ENCODE data around the gene CACNA1H. TPM values are rescaled to one million over a fixed set of nuclear protein-coding genes. Genes with fewer than 3 reads are reported as not detected.
"Not testable (repeated sequence)": the region's sequence is repeated elsewhere in the genome, so short reads cannot be mapped to it uniquely, and the experiment has no call there.

CACNA1H gene
- polyA plus RNA-seq, 1 experiment = 1.5 TPM

GRCh38 chr16:1244881-1245280 lies 92.0 kb downstream of the CACNA1H start:
- no peaks in the 10 kb centered on the region for H3K27me3 ChIP-seq (ENCODE audit: control insufficient read depth, insufficient read depth, low read length)
- TF ChIP-seq, protein P1, sequence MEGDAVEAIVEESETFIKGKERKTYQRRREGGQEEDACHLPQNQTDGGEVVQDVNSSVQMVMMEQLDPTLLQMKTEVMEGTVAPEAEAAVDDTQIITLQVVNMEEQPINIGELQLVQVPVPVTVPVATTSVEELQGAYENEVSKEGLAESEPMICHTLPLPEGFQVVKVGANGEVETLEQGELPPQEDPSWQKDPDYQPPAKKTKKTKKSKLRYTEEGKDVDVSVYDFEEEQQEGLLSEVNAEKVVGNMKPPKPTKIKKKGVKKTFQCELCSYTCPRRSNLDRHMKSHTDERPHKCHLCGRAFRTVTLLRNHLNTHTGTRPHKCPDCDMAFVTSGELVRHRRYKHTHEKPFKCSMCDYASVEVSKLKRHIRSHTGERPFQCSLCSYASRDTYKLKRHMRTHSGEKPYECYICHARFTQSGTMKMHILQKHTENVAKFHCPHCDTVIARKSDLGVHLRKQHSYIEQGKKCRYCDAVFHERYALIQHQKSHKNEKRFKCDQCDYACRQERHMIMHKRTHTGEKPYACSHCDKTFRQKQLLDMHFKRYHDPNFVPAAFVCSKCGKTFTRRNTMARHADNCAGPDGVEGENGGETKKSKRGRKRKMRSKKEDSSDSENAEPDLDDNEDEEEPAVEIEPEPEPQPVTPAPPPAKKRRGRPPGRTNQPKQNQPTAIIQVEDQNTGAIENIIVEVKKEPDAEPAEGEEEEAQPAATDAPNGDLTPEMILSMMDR (IDR thresholded peaks at IDR 0.05; ENCODE audit: low read depth, low read length) = no peak
- POLR2A ChIA-PET = no interaction called here
- no peak for DNase-seq (ENCODE audit: low read depth, low spot score)
- no peak overlapping the region for H3K27ac ChIP-seq (ENCODE audit: low read depth, low read length)
- H3K9me3 ChIP-seq (ENCODE audit: control insufficient read depth, insufficient read depth, low read length) = no peaks in the 10 kb centered on the region
- no peak overlapping the region for H3K4me3 ChIP-seq (ENCODE audit: low read depth, low read length)
- CTCF ChIA-PET = no interaction called here

DNA sequence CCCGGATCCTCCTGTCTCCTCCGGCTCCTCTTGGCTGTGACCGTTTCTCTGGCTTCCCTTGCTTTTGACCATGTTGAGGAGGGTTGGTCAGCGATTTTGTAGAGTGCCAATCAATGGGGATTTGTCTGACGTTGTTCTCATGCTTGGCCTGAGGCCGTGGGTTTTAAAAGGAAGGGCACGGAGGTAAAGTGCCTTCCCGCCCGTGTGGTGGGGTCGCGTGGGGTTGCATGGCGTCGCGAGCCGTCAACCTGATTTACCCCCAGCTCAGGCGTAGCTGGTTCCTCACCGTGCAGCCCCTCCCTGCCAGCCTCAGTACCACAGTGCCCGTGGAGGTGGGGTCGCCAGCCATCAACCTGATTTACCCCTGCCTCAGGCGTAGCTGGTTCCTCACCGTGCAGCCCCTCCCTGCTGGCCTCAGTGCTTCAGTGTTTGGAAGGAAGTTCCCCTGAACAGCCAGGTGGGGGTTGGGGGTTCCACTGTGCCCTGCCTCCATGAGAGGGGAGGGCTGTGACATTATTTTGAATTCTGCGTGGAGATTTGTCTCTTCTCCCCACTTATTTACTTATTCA lies 92.6 kb downstream of the CACNA1H start:
- no peak for DNase-seq (ENCODE audit: low read depth, low spot score)
- TF ChIP-seq, protein P1 (IDR thresholded peaks at IDR 0.05; ENCODE audit: low read depth, low read length) = no peak
- ChIA-PET POLR2A (no interaction called here), CTCF (no interaction called here)
- Histone ChIP-seq H3K4me3 (ENCODE audit: low read depth, low read length) (no peak overlapping the region), H3K9me3 (ENCODE audit: control insufficient read depth, insufficient read depth, low read length) (no peaks in the 10 kb centered on the region), H3K27ac (ENCODE audit: low read depth, low read length) (no peak overlapping the region), H3K27me3 (ENCODE audit: control insufficient read depth, insufficient read depth, low read length) (no peaks in the 10 kb centered on the region)

- H3K27me3 ChIP-seq (ENCODE audit: control insufficient read depth, insufficient read depth, low read length); CTCF ChIA-PET; H3K27ac ChIP-seq (ENCODE audit: low read depth, low read length); H3K4me3 ChIP-seq (ENCODE audit: low read depth, low read length); POLR2A ChIA-PET; H3K9me3 ChIP-seq (ENCODE audit: control insufficient read depth, insufficient read depth, low read length); DNase-seq (ENCODE audit: low read depth, low spot score): not testable (repeated sequence)
Measured at GRCh38 chr16:1247903-1248537, 95.1 kb downstream of the CACNA1H start.

DNA sequence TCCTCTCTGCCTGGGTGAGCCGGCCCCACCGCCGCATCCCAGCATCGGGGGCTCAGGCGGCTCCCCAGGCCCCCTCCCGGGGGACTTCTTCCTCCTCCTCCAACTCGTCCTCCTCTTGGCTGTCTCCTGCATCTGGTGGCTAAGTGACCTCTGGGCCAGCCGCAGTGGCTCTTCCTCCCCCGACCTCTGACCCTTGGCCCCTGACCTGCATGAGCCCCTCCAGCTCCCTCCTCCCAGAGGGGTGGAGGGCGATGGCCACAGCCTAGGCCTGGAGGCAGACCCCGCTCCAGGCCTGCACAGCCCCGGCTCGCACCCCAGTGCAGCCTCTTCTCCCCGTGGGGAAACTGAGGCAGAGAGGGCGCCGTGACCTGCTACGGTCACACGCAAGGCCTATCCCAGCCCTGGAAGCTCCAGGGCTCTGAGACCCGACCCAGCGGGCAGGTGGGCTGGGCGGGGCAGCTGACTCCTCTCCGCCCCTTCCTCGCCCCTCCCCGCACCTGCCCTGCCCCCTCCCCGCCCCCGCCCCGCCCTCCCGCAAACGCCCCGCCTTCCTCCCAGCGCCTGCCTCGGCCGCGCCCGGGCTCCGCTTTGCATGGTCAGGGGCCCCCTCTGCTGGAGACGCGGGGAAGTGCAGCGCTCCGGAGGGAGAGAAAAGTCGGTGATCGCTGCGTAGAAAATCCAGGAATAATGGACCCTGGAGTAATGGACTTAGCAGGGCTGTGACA lies 96.3 kb downstream of the CACNA1H start:
- CTCF ChIA-PET; POLR2A ChIA-PET; H3K27ac ChIP-seq (ENCODE audit: low read depth, low read length); DNase-seq (ENCODE audit: low read depth, low spot score); H3K9me3 ChIP-seq (ENCODE audit: control insufficient read depth, insufficient read depth, low read length); H3K4me3 ChIP-seq (ENCODE audit: low read depth, low read length); H3K27me3 ChIP-seq (ENCODE audit: control insufficient read depth, insufficient read depth, low read length): not testable (repeated sequence)

DNA sequence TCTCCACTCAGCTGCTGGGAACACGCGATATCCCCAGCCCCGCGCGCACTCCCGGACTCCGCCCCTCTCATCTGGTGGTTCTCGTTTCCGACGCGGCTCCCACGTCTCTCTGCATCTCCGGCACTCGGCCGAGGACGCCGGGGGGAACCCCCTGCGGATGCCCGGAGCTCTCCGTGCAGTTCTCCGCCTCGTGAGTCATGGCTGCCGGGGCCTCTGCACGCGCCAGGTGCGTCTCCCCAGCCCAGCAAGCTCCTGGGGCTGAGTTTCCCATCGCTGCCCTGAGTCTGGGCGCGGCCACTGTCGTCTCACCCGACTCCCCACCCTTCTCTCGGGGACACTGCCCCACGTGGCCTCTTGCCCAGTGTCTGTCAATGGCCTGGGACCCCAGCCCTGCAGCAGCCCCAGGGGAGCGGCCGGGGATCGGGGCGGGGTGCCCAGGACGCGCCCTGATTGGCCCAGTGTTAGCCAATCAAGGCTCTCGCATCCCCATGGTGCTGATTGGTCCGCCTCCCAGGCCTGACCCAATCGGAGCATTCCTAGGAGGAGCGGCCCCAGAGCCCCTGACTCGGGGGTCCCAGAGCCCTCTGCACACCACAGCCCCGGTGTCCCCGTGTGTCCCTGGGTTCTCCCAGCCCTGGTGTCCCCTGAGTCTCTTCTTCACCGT lies 100.9 kb downstream of the CACNA1H start:
- H3K27ac ChIP-seq (ENCODE audit: low read depth, low read length); CTCF ChIA-PET; H3K4me3 ChIP-seq (ENCODE audit: low read depth, low read length); POLR2A ChIA-PET; H3K27me3 ChIP-seq (ENCODE audit: control insufficient read depth, insufficient read depth, low read length); H3K9me3 ChIP-seq (ENCODE audit: control insufficient read depth, insufficient read depth, low read length); DNase-seq (ENCODE audit: low read depth, low spot score): not testable (repeated sequence)

GRCh38 chr16:1254821-1255220 lies 101.9 kb downstream of the CACNA1H start:
- POLR2A ChIA-PET; DNase-seq (ENCODE audit: low read depth, low spot score); CTCF ChIA-PET; H3K9me3 ChIP-seq (ENCODE audit: control insufficient read depth, insufficient read depth, low read length); H3K27ac ChIP-seq (ENCODE audit: low read depth, low read length); H3K4me3 ChIP-seq (ENCODE audit: low read depth, low read length): not testable (repeated sequence)
- peaks cover 11% of the 10 kb centered on the region for H3K27me3 ChIP-seq (ENCODE audit: control insufficient read depth, insufficient read depth, low read length)

- DNase-seq (ENCODE audit: low read depth, low spot score); H3K27ac ChIP-seq (ENCODE audit: low read depth, low read length); CTCF ChIA-PET; H3K4me3 ChIP-seq (ENCODE audit: low read depth, low read length); H3K9me3 ChIP-seq (ENCODE audit: control insufficient read depth, insufficient read depth, low read length); POLR2A ChIA-PET: not testable (repeated sequence)
- peaks cover 17% of the 10 kb centered on the region for H3K27me3 ChIP-seq (ENCODE audit: control insufficient read depth, insufficient read depth, low read length)
Measured at GRCh38 chr16:1255276-1256122, 102.6 kb downstream of the CACNA1H start, which contains the start of gene TPSD1. Gene TPSD1, plus strand, starts transcription at chr16:1256069. Its CDS starts 212 bp downstream, at chr16:1256281.

DNA sequence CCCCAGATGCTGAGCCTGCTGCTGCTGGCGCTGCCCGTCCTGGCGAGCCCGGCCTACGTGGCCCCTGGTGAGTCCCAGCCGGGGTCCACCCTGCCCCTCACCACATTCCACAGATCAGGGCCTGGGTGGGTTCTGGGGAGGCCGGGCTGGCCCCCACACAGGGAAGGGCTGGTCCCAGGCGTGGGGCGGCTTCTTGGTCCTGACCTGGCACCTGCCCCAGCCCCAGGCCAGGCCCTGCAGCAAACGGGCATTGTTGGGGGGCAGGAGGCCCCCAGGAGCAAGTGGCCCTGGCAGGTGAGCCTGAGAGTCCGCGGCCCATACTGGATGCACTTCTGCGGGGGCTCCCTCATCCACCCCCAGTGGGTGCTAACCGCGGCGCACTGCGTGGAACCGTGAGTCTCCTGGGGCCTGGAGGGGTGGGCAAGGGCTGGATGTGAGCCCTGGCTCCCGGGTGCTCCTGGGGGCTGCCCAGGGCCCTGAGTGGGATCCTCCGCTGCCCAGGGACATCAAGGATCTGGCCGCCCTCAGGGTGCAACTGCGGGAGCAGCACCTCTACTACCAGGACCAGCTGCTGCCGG lies 103.5 kb downstream of the CACNA1H start:
- H3K9me3 ChIP-seq (ENCODE audit: control insufficient read depth, insufficient read depth, low read length); H3K4me3 ChIP-seq (ENCODE audit: low read depth, low read length); POLR2A ChIA-PET; CTCF ChIA-PET; DNase-seq (ENCODE audit: low read depth, low spot score); H3K27ac ChIP-seq (ENCODE audit: low read depth, low read length): not testable (repeated sequence)
- H3K27me3 ChIP-seq (ENCODE audit: control insufficient read depth, insufficient read depth, low read length) = peaks cover 24% of the 10 kb centered on the region

All from AG04450 (cell line).